HepG2 (cell line): ENCODE results near the gene FBXO7. TPM values are rescaled to one million over a fixed set of nuclear protein-coding genes. Genes with fewer than 3 reads are reported as not detected.

Experiments
- FOSL1 ChIP-seq: sonication (generic); formaldehyde crosslinking; IDR thresholded peaks from 2 replicates; pipeline ENCODE4 v1.9.0; 2021; ENCODE audit warnings: missing genetic modification reagents, borderline replicate concordance
- FOXO1 ChIP-seq: sonication (generic); formaldehyde crosslinking; IDR thresholded peaks from 2 replicates; pipeline ENCODE4 v1.4.0; 2020; ENCODE audit warnings: missing genetic modification reagents
- HES4 ChIP-seq: sonication (generic); formaldehyde crosslinking; IDR thresholded peaks from 2 replicates; pipeline ENCODE4 v1.9.0; 2021; ENCODE audit warnings: mild to moderate bottlenecking, missing genetic modification reagents, borderline replicate concordance
- HNF4A ChIP-seq: sonication (generic); formaldehyde crosslinking; IDR thresholded peaks from 2 replicates; pipeline ENCODE4 v1.4.0; 2020; ENCODE audit warnings: missing genetic modification reagents
- MED1 ChIP-seq: sonication (generic); formaldehyde crosslinking; IDR thresholded peaks from 2 replicates; pipeline ENCODE4 v1.4.0; 2020; ENCODE audit warnings: missing genetic modification reagents
- MEF2D ChIP-seq: sonication (generic); formaldehyde crosslinking; IDR thresholded peaks from 2 replicates; pipeline ENCODE4 v1.5.1; 2020; ENCODE audit warnings: mild to moderate bottlenecking, missing genetic modification reagents
- MIER3 ChIP-seq: IDR thresholded peaks from 2 replicates; pipeline ENCODE4 v1.6.1; 2016; ENCODE audit warnings: missing compliant biosample characterization, borderline replicate concordance
- PAXIP1 ChIP-seq: sonication (generic); formaldehyde crosslinking; conservative IDR thresholded peaks from 2 replicates; pipeline ENCODE4 v1.4.0; 2020; ENCODE audit warnings: mild to moderate bottlenecking, missing genetic modification reagents, moderate library complexity
- REXO4 ChIP-seq: sonication (generic); formaldehyde crosslinking; IDR thresholded peaks from 2 replicates; pipeline ENCODE4 v1.8.0; 2022; ENCODE audit warnings: missing genetic modification reagents, mild to moderate bottlenecking, borderline replicate concordance
- SAFB2 ChIP-seq: sonication (generic); formaldehyde crosslinking; IDR thresholded peaks from 2 replicates; pipeline ENCODE4 v1.5.1; 2020; ENCODE audit warnings: missing genetic modification reagents, low read depth, mild to moderate bottlenecking, borderline replicate concordance
- TCF12 ChIP-seq, 2 experiments: fragments of 450-650 bp in 1 of 2; sonication (generic) in 1 of 2; formaldehyde crosslinking in 1 of 2; IDR thresholded peaks; 2 replicates each; pipeline versions ENCODE4 v1.6.1 to v1.8.0; 2017 to 2022; ENCODE audit warnings: antibody characterized with exemption in 1 of 2, mild to moderate bottlenecking in 1 of 2, missing genetic modification reagents in 1 of 2, moderate library complexity in 1 of 2
- ZBTB34 ChIP-seq: sonication (generic); formaldehyde crosslinking; IDR thresholded peaks from 2 replicates; pipeline ENCODE4 v1.8.0; 2022; ENCODE audit warnings: mild to moderate bottlenecking, missing genetic modification reagents
- ZFP62 ChIP-seq: sonication (generic); formaldehyde crosslinking; IDR thresholded peaks from 2 replicates; pipeline ENCODE4 v1.4.0; 2020; ENCODE audit warnings: missing genetic modification reagents
- ZNF121 ChIP-seq: sonication (generic); formaldehyde crosslinking; IDR thresholded peaks from 2 replicates; pipeline ENCODE4 v1.5.0; 2020; ENCODE audit warnings: mild to moderate bottlenecking, missing genetic modification reagents
- ZNF225 ChIP-seq: sonication (generic); formaldehyde crosslinking; IDR thresholded peaks from 2 replicates; pipeline ENCODE4 v1.4.0; 2020; ENCODE audit warnings: mild to moderate bottlenecking, missing genetic modification reagents
- ZNF260 ChIP-seq: sonication (generic); formaldehyde crosslinking; IDR thresholded peaks from 2 replicates; pipeline ENCODE4 v1.4.0; 2020; ENCODE audit warnings: missing genetic modification reagents, low read depth, mild to moderate bottlenecking, borderline replicate concordance
- ZNF639 ChIP-seq: conservative IDR thresholded peaks from 2 replicates; pipeline ENCODE4 v1.6.1; 2018; ENCODE audit warnings: missing genetic modification reagents
- ZNF709 ChIP-seq: sonication (generic); formaldehyde crosslinking; IDR thresholded peaks from 2 replicates; pipeline ENCODE4 v1.5.0; 2020; ENCODE audit warnings: mild to moderate bottlenecking, missing genetic modification reagents
- ZNF720 ChIP-seq: sonication (generic); formaldehyde crosslinking; IDR thresholded peaks from 2 replicates; pipeline ENCODE4 v1.4.0; 2020; ENCODE audit warnings: missing genetic modification reagents
- ZNF839 ChIP-seq: sonication (generic); formaldehyde crosslinking; IDR thresholded peaks from 2 replicates; pipeline ENCODE4 v1.4.0; 2020; ENCODE audit warnings: missing genetic modification reagents, mild to moderate bottlenecking, borderline replicate concordance
- ZUFSP ChIP-seq: sonication (generic); formaldehyde crosslinking; IDR thresholded peaks from 2 replicates; pipeline ENCODE4 v1.9.0; 2021; ENCODE audit warnings: missing genetic modification reagents, mild to moderate bottlenecking, borderline replicate concordance
- polyA plus RNA-seq, 8 experiments: library from polyadenylated mRNA; depleted of rRNA in 3 of 8; stranded (reverse) in 7 of 8; unstranded in 1 of 8; fragments of >200 nt; fragmentation: Illumina TruSeq in 4 of 8; extraction: Trizol in 4 of 8; gene quantifications; 2 replicates each; pipeline versions ENCODE4 v1.2.1 to v1.2.3, GENCODE V29; 2011 to 2016; ENCODE audit warnings: low read depth in 4 of 8, missing spikeins in 1 of 8, mixed read lengths in 1 of 8; ENCODE audit not compliant: insufficient read depth in 1 of 8
- total RNA-seq, 5 experiments: library from RNA; depleted of rRNA; stranded (reverse); fragments of >200 nt; fragmentation: Illumina TruSeq; extraction: Trizol; gene quantifications; 2 replicates each; pipeline ENCODE4 v1.2.3, GENCODE V29; 2016; ENCODE audit warnings: low read depth in 1 of 5

FBXO7 gene
- total and polyA plus RNA-seq, 2 of the 13 experiments (the other 11 are each of a cell fraction or from before 2014, with no cell fraction given) = 105 to 172 TPM

GRCh38 chr22:32545801-32546200 lies 71.2 kb downstream of the FBXO7 start (continued):
- TF ChIP-seq FOXO1 (CRISPR knock-in tag) (no peak), REXO4 (CRISPR knock-in tag) (no peak), ZNF639 (CRISPR knock-in tag) (no peak), TCF12 (IDR thresholded peaks at IDR 0.05) (no peak), TCF12 (CRISPR knock-in tag; IDR thresholded peaks at IDR 0.05) (no peak), ZNF839 (CRISPR knock-in tag) (no peak), ZNF720 (CRISPR knock-in tag) (no peak), ZBTB34 (CRISPR knock-in tag) (no peak), MIER3 (0 out of 2 replicates have a peak, but pooled peaks have one; percentile 54), ZFP62 (no peak), ZNF260 (no peak), MED1 (CRISPR knock-in tag) (0 out of 2 replicates have a peak, but pooled peaks have one; percentile 20), FOSL1 (CRISPR knock-in tag) (peak; percentile 90), SAFB2 (CRISPR knock-in tag) (no peak), HNF4A (CRISPR knock-in tag) (peak; percentile 55), ZNF225 (no peak), PAXIP1 (CRISPR knock-in tag) (peak; percentile 40; the same call in 1 of the 2 replicates), HES4 (no peak), ZNF709 (CRISPR knock-in tag) (no peak), ZUFSP (CRISPR knock-in tag) (no peak), MEF2D (CRISPR knock-in tag) (no peak), ZNF121 (no peak)
